Measurements from ENCODE around the gene NTSR1.

DNA sequence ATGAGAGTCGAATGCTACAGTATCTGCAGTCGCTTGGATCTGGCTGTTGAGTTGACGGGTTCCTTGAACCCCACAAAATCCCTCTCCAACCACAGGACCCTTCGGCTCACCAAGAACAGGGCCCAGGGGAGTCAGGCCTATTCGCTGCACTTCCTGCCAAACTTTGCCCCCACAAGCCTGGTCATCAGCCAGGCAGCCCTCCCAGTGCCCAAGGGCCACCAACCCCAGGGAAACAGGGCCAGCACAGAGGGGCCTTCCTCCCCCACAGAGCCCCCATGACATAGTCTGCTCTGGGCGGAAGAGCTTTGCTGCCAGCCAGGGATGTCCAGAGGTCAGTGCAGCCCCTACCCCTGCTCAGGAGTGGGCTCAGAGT lies 53.1 kb downstream of the NTSR1 start:
- TF ChIP-seq, protein P1, sequence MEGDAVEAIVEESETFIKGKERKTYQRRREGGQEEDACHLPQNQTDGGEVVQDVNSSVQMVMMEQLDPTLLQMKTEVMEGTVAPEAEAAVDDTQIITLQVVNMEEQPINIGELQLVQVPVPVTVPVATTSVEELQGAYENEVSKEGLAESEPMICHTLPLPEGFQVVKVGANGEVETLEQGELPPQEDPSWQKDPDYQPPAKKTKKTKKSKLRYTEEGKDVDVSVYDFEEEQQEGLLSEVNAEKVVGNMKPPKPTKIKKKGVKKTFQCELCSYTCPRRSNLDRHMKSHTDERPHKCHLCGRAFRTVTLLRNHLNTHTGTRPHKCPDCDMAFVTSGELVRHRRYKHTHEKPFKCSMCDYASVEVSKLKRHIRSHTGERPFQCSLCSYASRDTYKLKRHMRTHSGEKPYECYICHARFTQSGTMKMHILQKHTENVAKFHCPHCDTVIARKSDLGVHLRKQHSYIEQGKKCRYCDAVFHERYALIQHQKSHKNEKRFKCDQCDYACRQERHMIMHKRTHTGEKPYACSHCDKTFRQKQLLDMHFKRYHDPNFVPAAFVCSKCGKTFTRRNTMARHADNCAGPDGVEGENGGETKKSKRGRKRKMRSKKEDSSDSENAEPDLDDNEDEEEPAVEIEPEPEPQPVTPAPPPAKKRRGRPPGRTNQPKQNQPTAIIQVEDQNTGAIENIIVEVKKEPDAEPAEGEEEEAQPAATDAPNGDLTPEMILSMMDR (IDR thresholded peaks at IDR 0.05; ENCODE audit: insufficient read depth, low read length) = no peak
- TF ChIP-seq, protein P2, sequence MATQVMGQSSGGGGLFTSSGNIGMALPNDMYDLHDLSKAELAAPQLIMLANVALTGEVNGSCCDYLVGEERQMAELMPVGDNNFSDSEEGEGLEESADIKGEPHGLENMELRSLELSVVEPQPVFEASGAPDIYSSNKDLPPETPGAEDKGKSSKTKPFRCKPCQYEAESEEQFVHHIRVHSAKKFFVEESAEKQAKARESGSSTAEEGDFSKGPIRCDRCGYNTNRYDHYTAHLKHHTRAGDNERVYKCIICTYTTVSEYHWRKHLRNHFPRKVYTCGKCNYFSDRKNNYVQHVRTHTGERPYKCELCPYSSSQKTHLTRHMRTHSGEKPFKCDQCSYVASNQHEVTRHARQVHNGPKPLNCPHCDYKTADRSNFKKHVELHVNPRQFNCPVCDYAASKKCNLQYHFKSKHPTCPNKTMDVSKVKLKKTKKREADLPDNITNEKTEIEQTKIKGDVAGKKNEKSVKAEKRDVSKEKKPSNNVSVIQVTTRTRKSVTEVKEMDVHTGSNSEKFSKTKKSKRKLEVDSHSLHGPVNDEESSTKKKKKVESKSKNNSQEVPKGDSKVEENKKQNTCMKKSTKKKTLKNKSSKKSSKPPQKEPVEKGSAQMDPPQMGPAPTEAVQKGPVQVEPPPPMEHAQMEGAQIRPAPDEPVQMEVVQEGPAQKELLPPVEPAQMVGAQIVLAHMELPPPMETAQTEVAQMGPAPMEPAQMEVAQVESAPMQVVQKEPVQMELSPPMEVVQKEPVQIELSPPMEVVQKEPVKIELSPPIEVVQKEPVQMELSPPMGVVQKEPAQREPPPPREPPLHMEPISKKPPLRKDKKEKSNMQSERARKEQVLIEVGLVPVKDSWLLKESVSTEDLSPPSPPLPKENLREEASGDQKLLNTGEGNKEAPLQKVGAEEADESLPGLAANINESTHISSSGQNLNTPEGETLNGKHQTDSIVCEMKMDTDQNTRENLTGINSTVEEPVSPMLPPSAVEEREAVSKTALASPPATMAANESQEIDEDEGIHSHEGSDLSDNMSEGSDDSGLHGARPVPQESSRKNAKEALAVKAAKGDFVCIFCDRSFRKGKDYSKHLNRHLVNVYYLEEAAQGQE (IDR thresholded peaks at IDR 0.05; ENCODE audit: insufficient replicate concordance, low read depth) = no peak
